HCT116 (cell line): Measurements from ENCODE around the gene RNF41.
"Not testable (repeated sequence)": the region's sequence is repeated elsewhere in the genome, so short reads cannot be mapped to it uniquely, and the experiment has no call there.

Experiments
- CEBPB ChIP-seq: IDR thresholded peaks from 2 replicates; pipeline ENCODE4 v1.6.1; 2012; ENCODE audit warnings: low read depth
- EGR1 ChIP-seq: IDR thresholded peaks from 2 replicates; pipeline ENCODE4 v1.6.1; 2012; ENCODE audit warnings: low read depth
- ELF1 ChIP-seq: IDR thresholded peaks from 2 replicates; pipeline ENCODE4 v1.6.1; 2012; ENCODE audit warnings: low read depth, borderline replicate concordance
- EZH2 ChIP-seq: fragments of 200-600 bp; sonication (generic); IDR thresholded peaks from 2 replicates; pipeline ENCODE4 v1.6.1; 2017; ENCODE audit warnings: antibody characterized with exemption, mixed run types
- EZH2phosphoT487 ChIP-seq: fragments of 200-600 bp; IDR thresholded peaks from 2 replicates; pipeline ENCODE4 v1.6.1; 2018; ENCODE audit warnings: antibody characterized with exemption, borderline replicate concordance
- MAX ChIP-seq: IDR thresholded peaks from 2 replicates; pipeline ENCODE4 v1.6.1; 2012
- POLR2A ChIP-seq: IDR thresholded peaks from 2 replicates; pipeline ENCODE4 v1.7.0; 2011; ENCODE audit warnings: borderline replicate concordance; ENCODE audit not compliant: insufficient read depth, insufficient read length; ENCODE audit errors: extremely low read depth
- POLR2AphosphoS5 ChIP-seq: IDR thresholded peaks from 2 replicates; pipeline ENCODE4 v1.6.1; 2011; ENCODE audit warnings: mild to moderate bottlenecking, low read depth, low read length, moderate library complexity
- RAD21 ChIP-seq: IDR thresholded peaks from 2 replicates; pipeline ENCODE4 v1.6.1; 2012; ENCODE audit warnings: low read depth, mild to moderate bottlenecking
- REST ChIP-seq: IDR thresholded peaks from 2 replicates; pipeline ENCODE4 v1.6.1; 2012; ENCODE audit warnings: low read depth
- TCF7L2 ChIP-seq: IDR thresholded peaks from 2 replicates; pipeline ENCODE4 v1.7.0; 2011; ENCODE audit warnings: borderline replicate concordance, inconsistent platforms; ENCODE audit not compliant: insufficient read depth, insufficient read length; ENCODE audit errors: extremely low read depth
- TF ChIP-seq, protein P1 (sequence below): IDR thresholded peaks from 2 replicates; pipeline ENCODE4 v1.6.1; 2011; ENCODE audit warnings: mild to moderate bottlenecking, low read length, moderate library complexity; ENCODE audit not compliant: insufficient replicate concordance; ENCODE audit errors: extremely low read depth
- TF ChIP-seq, protein P2 (sequence below), 3 experiments: fragments of 200-600 bp in 1 of 3; sonication (generic) in 1 of 3; IDR thresholded peaks in 2 of 3; conservative IDR thresholded peaks in 1 of 3; 2 replicates each; pipeline ENCODE4 v1.5.1; 2012 to 2017; ENCODE audit warnings: low read depth in 2 of 3, low read length in 2 of 3, antibody characterized with exemption in 1 of 3, borderline replicate concordance in 1 of 3, control low read depth in 1 of 3, mild to moderate bottlenecking in 1 of 3, mixed read lengths in 1 of 3, mixed run types in 1 of 3, moderate library complexity in 1 of 3; ENCODE audit not compliant: insufficient read depth in 1 of 3
- TF ChIP-seq, protein P3 (sequence below): IDR thresholded peaks from 2 replicates; pipeline ENCODE4 v1.6.1; 2012

DNA sequence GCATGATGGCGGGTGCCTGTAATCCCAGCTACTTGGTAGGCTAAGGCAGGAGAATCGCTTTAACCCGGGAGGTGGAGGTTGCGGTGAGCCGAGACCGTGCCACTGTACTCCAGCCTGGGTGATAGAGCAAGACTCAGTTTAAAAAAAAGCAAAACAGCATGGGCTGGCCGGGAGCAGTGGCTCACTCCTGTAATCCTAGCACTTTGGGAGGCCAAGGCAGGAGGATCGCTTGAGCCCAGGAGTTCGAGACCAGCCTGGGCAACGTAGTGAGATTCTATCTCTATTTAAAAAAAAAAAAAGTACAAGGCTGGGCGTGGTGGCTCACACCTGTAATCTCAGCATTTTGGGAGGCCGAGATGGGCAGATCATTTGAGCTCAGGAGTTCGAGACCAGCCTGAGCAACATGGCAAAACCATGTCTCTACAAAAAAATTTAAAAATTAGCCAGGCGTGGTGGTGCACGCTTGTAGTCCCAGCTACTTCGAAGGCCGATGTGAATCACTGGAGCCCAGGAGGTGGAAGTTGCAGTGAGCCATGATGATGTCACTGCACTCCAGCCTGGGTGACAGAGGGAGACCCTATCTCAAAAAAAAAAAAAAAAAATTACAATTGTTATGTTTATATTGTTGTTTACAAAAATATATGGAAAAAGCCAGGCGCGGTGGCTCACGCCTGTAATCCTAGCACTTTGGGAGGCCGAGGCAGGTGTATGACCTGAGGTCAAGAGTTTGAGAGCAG lies 65.1 kb downstream of the RNF41 start:
- TF ChIP-seq, protein P1, sequence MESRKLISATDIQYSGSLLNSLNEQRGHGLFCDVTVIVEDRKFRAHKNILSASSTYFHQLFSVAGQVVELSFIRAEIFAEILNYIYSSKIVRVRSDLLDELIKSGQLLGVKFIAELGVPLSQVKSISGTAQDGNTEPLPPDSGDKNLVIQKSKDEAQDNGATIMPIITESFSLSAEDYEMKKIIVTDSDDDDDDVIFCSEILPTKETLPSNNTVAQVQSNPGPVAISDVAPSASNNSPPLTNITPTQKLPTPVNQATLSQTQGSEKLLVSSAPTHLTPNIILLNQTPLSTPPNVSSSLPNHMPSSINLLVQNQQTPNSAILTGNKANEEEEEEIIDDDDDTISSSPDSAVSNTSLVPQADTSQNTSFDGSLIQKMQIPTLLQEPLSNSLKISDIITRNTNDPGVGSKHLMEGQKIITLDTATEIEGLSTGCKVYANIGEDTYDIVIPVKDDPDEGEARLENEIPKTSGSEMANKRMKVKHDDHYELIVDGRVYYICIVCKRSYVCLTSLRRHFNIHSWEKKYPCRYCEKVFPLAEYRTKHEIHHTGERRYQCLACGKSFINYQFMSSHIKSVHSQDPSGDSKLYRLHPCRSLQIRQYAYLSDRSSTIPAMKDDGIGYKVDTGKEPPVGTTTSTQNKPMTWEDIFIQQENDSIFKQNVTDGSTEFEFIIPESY, result not testable (repeated sequence)
- not testable (repeated sequence) for TF ChIP-seq POLR2A, REST, EGR1, EZH2, POLR2AphosphoS5, MAX, RAD21, TCF7L2, CEBPB, ELF1, EZH2phosphoT487
- TF ChIP-seq, protein P2, sequence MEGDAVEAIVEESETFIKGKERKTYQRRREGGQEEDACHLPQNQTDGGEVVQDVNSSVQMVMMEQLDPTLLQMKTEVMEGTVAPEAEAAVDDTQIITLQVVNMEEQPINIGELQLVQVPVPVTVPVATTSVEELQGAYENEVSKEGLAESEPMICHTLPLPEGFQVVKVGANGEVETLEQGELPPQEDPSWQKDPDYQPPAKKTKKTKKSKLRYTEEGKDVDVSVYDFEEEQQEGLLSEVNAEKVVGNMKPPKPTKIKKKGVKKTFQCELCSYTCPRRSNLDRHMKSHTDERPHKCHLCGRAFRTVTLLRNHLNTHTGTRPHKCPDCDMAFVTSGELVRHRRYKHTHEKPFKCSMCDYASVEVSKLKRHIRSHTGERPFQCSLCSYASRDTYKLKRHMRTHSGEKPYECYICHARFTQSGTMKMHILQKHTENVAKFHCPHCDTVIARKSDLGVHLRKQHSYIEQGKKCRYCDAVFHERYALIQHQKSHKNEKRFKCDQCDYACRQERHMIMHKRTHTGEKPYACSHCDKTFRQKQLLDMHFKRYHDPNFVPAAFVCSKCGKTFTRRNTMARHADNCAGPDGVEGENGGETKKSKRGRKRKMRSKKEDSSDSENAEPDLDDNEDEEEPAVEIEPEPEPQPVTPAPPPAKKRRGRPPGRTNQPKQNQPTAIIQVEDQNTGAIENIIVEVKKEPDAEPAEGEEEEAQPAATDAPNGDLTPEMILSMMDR (IDR thresholded peaks at IDR 0.05 in 2 of 3, conservative IDR thresholded peaks at IDR 0.05 in 1 of 3; ENCODE audit: borderline replicate concordance in 1 of 3, insufficient read depth in 1 of 3, low read depth in 2 of 3, low read length in 2 of 3), result not testable (repeated sequence)
- TF ChIP-seq, protein P3, sequence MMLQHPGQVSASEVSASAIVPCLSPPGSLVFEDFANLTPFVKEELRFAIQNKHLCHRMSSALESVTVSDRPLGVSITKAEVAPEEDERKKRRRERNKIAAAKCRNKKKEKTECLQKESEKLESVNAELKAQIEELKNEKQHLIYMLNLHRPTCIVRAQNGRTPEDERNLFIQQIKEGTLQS, result not testable (repeated sequence)
